Gastroesophageal sphincter (tissue), 4 donors: ENCODE results near the gene GUCA2A. TPM values are rescaled to one million over a fixed set of nuclear protein-coding genes. Genes with fewer than 3 reads are reported as not detected.

Experiments used
- ATAC-seq: fragments of 150-250 bp; one replicate; pipeline ENCODE4 v1.9.1; 2016; ENCODE audit warnings: mild to moderate bottlenecking, moderate library complexity
- H3K27ac ChIP-seq, 4 donors: fragments of 200-600 bp; sonication (generic) in 3 of 4; 1 replicate in 3 of 4; 2 replicates in 1 of 4; pipeline ENCODE4 v1.5.1; 2016 to 2019
- H3K27me3 ChIP-seq: fragments of 200-600 bp; sonication (generic); one replicate; pipeline ENCODE4 v1.5.1; 2019
- H3K36me3 ChIP-seq, 2 donors: fragments of 200-600 bp; sonication (generic); one replicate each; pipeline ENCODE4 v1.5.1; 2019; ENCODE audit warnings: control low read depth in 1 of 2
- H3K4me1 ChIP-seq, 3 donors: fragments of 200-600 bp; sonication (generic); 1 replicate in 2 of 3; 2 replicates in 1 of 3; pipeline ENCODE4 v1.5.1; 2016 to 2019; ENCODE audit warnings: control low read depth in 2 of 3
- H3K4me3 ChIP-seq, 2 donors: fragments of 200-600 bp; sonication (generic); one replicate each; pipeline ENCODE4 v1.5.1; 2019; ENCODE audit warnings: mild to moderate bottlenecking in 1 of 2, moderate library complexity in 1 of 2
- H3K9me3 ChIP-seq, 3 donors: fragments of 200-600 bp; sonication (generic); one replicate each; pipeline ENCODE4 v1.5.1; 2017 to 2019; ENCODE audit warnings: control low read depth in 2 of 3
- CTCF ChIP-seq, 4 experiments: fragments of 200-600 bp in 2 of 4; fragments of 450-650 bp in 2 of 4; sonication (generic) in 1 of 4; IDR thresholded peaks; one replicate each; pipeline ENCODE4 v1.5.1; 2017 to 2019; ENCODE audit warnings: antibody characterized with exemption in 4 of 4, mild to moderate bottlenecking in 2 of 4, moderate library complexity in 2 of 4
- EP300 ChIP-seq: sonication (generic); formaldehyde crosslinking; IDR thresholded peaks from one replicate; pipeline ENCODE4 v1.6.1; 2017; ENCODE audit warnings: antibody characterized with exemption, mild to moderate bottlenecking
- POLR2A ChIP-seq, 2 donors: fragments of 450-650 bp; IDR thresholded peaks; one replicate each; pipeline ENCODE4 v1.6.1; 2017; ENCODE audit warnings: antibody characterized with exemption in 2 of 2, mild to moderate bottlenecking in 2 of 2, moderate library complexity in 1 of 2
- POLR2AphosphoS5 ChIP-seq: sonication (generic); formaldehyde crosslinking; IDR thresholded peaks from one replicate; pipeline ENCODE4 v1.6.1; 2017; ENCODE audit warnings: antibody characterized with exemption
- WGBS, 2 donors: methylation state at CpG; one replicate each; pipeline ENCODE4 v1.1.5; 2018; ENCODE audit warnings: low coverage in 1 of 2; 5-methylcytosine and 5-hydroxymethylcytosine counted together
- total RNA-seq, 4 donors: library from RNA; depleted of rRNA; stranded (reverse); fragments of >200 nt; gene quantifications; one replicate each; pipeline ENCODE4 v1.1.0, GENCODE V29; 2016

GUCA2A gene
- total RNA-seq, 4 donors from 2014 or later: not detected

- ATAC-seq: no peak
- H3K27ac ChIP-seq: no peak overlapping the region
- H3K9me3 ChIP-seq: no peaks in the 10 kb centered on the region
- no peaks in the 10 kb centered on the region for H3K27me3 ChIP-seq
- no peak overlapping the region for H3K4me3 ChIP-seq
- peaks cover 0 to 45% (median 0%) of the 10 kb centered on the region in 3 donors for H3K4me1 ChIP-seq
- H3K36me3 ChIP-seq: peaks cover 0 to 31% of the 10 kb centered on the region in 2 donors
- TF ChIP-seq CTCF (IDR thresholded peaks at IDR 0.05) (no peak), EP300 (no peak), POLR2AphosphoS5 (no peak), POLR2A (IDR thresholded peaks at IDR 0.05) (no peak)
- 56 to 62% methylated on average over 3 to 6 of the region's 6 CpGs for WGBS, 2 donors
Measured at GRCh38 chr1:42177541-42177981, 13.0 kb upstream of the GUCA2A start.

GRCh38 chr1:42176902-42177519, 12.5 kb upstream of the GUCA2A start:
- no peak for ATAC-seq
- TF ChIP-seq CTCF (IDR thresholded peaks at IDR 0.05) (peak; percentile 44 to 71 (median 51)), POLR2A (IDR thresholded peaks at IDR 0.05) (no peak)
- 71 to 72% methylated on average over 4 of the region's 4 CpGs for WGBS, 2 donors
- H3K4me3 ChIP-seq: no peak overlapping the region
- H3K9me3 ChIP-seq: no peaks in the 10 kb centered on the region
- no peaks in the 10 kb centered on the region for H3K27me3 ChIP-seq
- H3K36me3 ChIP-seq: peaks cover 0 to 25% of the 10 kb centered on the region in 2 donors
- H3K4me1 ChIP-seq: peaks cover 0 to 48% (median 0%) of the 10 kb centered on the region in 3 donors
- no peak overlapping the region for H3K27ac ChIP-seq

GRCh38 chr1:42175314-42176054, 10.9 kb upstream of the GUCA2A start:
- ATAC-seq: no peak
- Histone ChIP-seq H3K4me1 (peaks cover 0 to 48% (median 0%) of the 10 kb centered on the region in 3 donors), H3K27me3 (no peaks in the 10 kb centered on the region), H3K36me3 (peaks cover 0 to 11% of the 10 kb centered on the region in 2 donors), H3K9me3 (no peaks in the 10 kb centered on the region), H3K27ac (no peak overlapping the region), H3K4me3 (no peak overlapping the region)
- TF ChIP-seq POLR2AphosphoS5: no peak
- TF ChIP-seq CTCF (IDR thresholded peaks at IDR 0.05): no peak
- TF ChIP-seq POLR2A (IDR thresholded peaks at IDR 0.05): no peak
- TF ChIP-seq EP300: no peak
- 100% methylated on average over 1 to 4 of the region's 7 CpGs for WGBS, 2 donors

- Histone ChIP-seq H3K9me3 (no peaks in the 10 kb centered on the region), H3K4me3 (no peak overlapping the region), H3K27me3 (peaks cover 8% of the 10 kb centered on the region), H3K36me3 (peaks cover 0 to 8% of the 10 kb centered on the region in 2 donors), H3K4me1 (peaks cover 0 to 37% (median 0%) of the 10 kb centered on the region in 3 donors), H3K27ac (no peak overlapping the region)
- TF ChIP-seq POLR2AphosphoS5 (no peak), EP300 (no peak), CTCF (IDR thresholded peaks at IDR 0.05) (no peak), POLR2A (IDR thresholded peaks at IDR 0.05) (no peak)
- no peak for ATAC-seq
- 68 to 70% methylated on average over 7 to 8 of the region's 8 CpGs for WGBS, 2 donors
Measured at GRCh38 chr1:42173961-42174735, 9.6 kb upstream of the GUCA2A start.
